Smooth muscle cell (in vitro differentiated cells): ENCODE measurements around the gene CHD9. TPM values are rescaled to one million over a fixed set of nuclear protein-coding genes. Genes with fewer than 3 reads are reported as not detected.

Experiments
- DNase-seq: peaks from one replicate; lab custom pipeline; 2025; ENCODE audit not compliant: unreplicated experiment; lab: John Stamatoyannopoulos, UW
- H2AFZ ChIP-seq: fragments of 200-600 bp; sonication (generic); 2 replicates; pipeline ENCODE4 v1.6.0; 2016; ENCODE audit warnings: antibody characterized with exemption, low read depth, mild to moderate bottlenecking
- H3F3A ChIP-seq: fragments of 200-600 bp; sonication (generic); 2 replicates; pipeline ENCODE4 v1.6.0; 2017; ENCODE audit warnings: antibody characterized with exemption, low read depth
- H3K27ac ChIP-seq: fragments of 200-600 bp; sonication (generic); 2 replicates; pipeline ENCODE4 v1.5.1; 2016; ENCODE audit warnings: low read depth, mild to moderate bottlenecking
- H3K27me3 ChIP-seq: fragments of 200-600 bp; sonication (generic); 2 replicates; pipeline ENCODE4 v1.6.1; 2016; ENCODE audit warnings: low read depth, mild to moderate bottlenecking
- H3K36me3 ChIP-seq: fragments of 200-600 bp; sonication (generic); 2 replicates; pipeline ENCODE4 v1.5.1; 2016; ENCODE audit warnings: low read depth
- H3K4me1 ChIP-seq: fragments of 200-600 bp; sonication (generic); 2 replicates; pipeline ENCODE4 v1.5.1; 2016; ENCODE audit warnings: low read depth
- H3K4me2 ChIP-seq: fragments of 200-600 bp; sonication (generic); 2 replicates; pipeline ENCODE4 v1.6.0; 2016; ENCODE audit warnings: mild to moderate bottlenecking
- H3K4me3 ChIP-seq: fragments of 200-600 bp; sonication (generic); 2 replicates; pipeline ENCODE4 v1.5.1; 2016; ENCODE audit warnings: mild to moderate bottlenecking
- H3K79me2 ChIP-seq: fragments of 200-600 bp; sonication (generic); 2 replicates; pipeline ENCODE4 v1.6.0; 2016; ENCODE audit warnings: low read depth, mild to moderate bottlenecking
- H3K9ac ChIP-seq: fragments of 200-600 bp; sonication (generic); 2 replicates; pipeline ENCODE4 v1.6.0; 2016; ENCODE audit warnings: low read depth
- H3K9me3 ChIP-seq: fragments of 200-600 bp; sonication (generic); replicated peaks from 2 replicates; pipeline ENCODE4 v1.5.1; 2016; ENCODE audit warnings: low read depth
- H4K20me1 ChIP-seq: fragments of 200-600 bp; sonication (generic); 2 replicates; pipeline ENCODE4 v1.6.0; 2016; ENCODE audit warnings: low read depth
- CTCF ChIP-seq: fragments of 200-600 bp; sonication (generic); IDR thresholded peaks from 2 replicates; pipeline ENCODE4 v1.5.1; 2017; ENCODE audit warnings: borderline replicate concordance, mild to moderate bottlenecking, antibody characterized with exemption; ENCODE audit not compliant: insufficient read depth, poor library complexity, severe bottlenecking
- WGBS: methylation state at CpG from one replicate; pipeline ENCODE4 v1.1.7; 2016; ENCODE audit warnings: low lambda C conversion rate; 5-methylcytosine and 5-hydroxymethylcytosine counted together
- polyA plus RNA-seq: library from polyadenylated mRNA; unstranded; fragments of >200 nt; fragmentation: Nextera tagmentation; extraction: Ambion mirVana; gene quantifications from 2 replicates; pipeline ENCODE4 v1.2.1, GENCODE V29; 2016
- total RNA-seq: library from RNA; depleted of rRNA; stranded (reverse); fragments of >200 nt; gene quantifications from 2 replicates; pipeline ENCODE4 v1.2.3, GENCODE V29; 2014

The CHD9 gene
- total and polyA plus RNA-seq, 2 experiments from 2014 or later, result 43.7 to 117 TPM

- H3K36me3 ChIP-seq, result peaks cover 32% of the 10 kb centered on the region
- no peak overlapping the region for H3K9ac ChIP-seq
- no peak overlapping the region for H2AFZ ChIP-seq
- H3K27ac ChIP-seq, result no peak overlapping the region
- H3K9me3 ChIP-seq, result no peaks in the 10 kb centered on the region
- no peaks in the 10 kb centered on the region for H3K79me2 ChIP-seq
- H3F3A ChIP-seq, result no peaks in the 10 kb centered on the region
- no peak overlapping the region for H3K4me3 ChIP-seq
- H4K20me1 ChIP-seq, result no peaks in the 10 kb centered on the region
- TF ChIP-seq CTCF, result no peak
- no peak overlapping the region for H3K4me2 ChIP-seq
- DNase-seq, result no peak
- no peaks in the 10 kb centered on the region for H3K4me1 ChIP-seq
- 95% methylated on average over 2 of the region's 2 CpGs for WGBS
- H3K27me3 ChIP-seq, result no peaks in the 10 kb centered on the region
These were observed 230.4 kb downstream of the CHD9 start for GRCh38 chr16:53285236-53285635.

DNA sequence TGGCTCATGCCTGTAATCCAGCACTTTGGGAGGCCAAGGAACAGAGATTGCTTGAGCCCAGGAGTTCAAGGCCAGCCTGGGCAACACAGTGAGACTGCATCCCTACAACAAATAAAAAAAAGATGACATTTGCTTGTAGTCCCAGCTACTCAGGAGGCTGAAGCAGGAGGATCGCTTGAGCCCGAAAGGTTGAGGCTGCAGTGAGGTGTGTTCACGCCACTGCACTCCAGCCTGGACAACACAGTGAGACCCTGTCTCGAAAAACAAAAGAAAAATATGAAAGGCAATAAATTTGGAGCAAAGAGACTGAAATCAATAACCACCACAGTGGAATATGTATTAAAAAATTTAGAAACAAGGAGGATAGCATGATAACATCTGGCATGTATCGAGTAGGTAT is 235.7 kb downstream of the CHD9 start:
- Histone ChIP-seq H3K4me3 (no peak overlapping the region), H2AFZ (no peak overlapping the region), H3K27me3 (no peaks in the 10 kb centered on the region), H3K4me2 (no peak overlapping the region), H4K20me1 (no peaks in the 10 kb centered on the region), H3K9ac (no peak overlapping the region), H3K9me3 (no peaks in the 10 kb centered on the region), H3K27ac (no peak overlapping the region), H3K79me2 (no peaks in the 10 kb centered on the region), H3K36me3 (peaks cover 57% of the 10 kb centered on the region), H3F3A (no peaks in the 10 kb centered on the region), H3K4me1 (no peaks in the 10 kb centered on the region)
- 98% methylated on average over 5 of the region's 5 CpGs for WGBS
- TF ChIP-seq CTCF, result no peak
- DNase-seq, result no peak

GRCh38 chr16:53291757-53292392 is 237.1 kb downstream of the CHD9 start:
- no peak for DNase-seq
- H3K27ac ChIP-seq, result peak overlapping the region; percentile 2

More at GRCh38 chr16:53291757-53292392, 237.1 kb downstream of the CHD9 start:
- Histone ChIP-seq H3K27me3 (no peaks in the 10 kb centered on the region), H3K9ac (no peak overlapping the region), H3K9me3 (no peaks in the 10 kb centered on the region), H2AFZ (no peak overlapping the region), H4K20me1 (no peaks in the 10 kb centered on the region), H3K36me3 (peaks cover 49% of the 10 kb centered on the region), H3K4me3 (no peak overlapping the region), H3F3A (no peaks in the 10 kb centered on the region), H3K4me2 (no peak overlapping the region), H3K4me1 (no peaks in the 10 kb centered on the region), H3K79me2 (no peaks in the 10 kb centered on the region)
- no peak for TF ChIP-seq CTCF
- 94% methylated on average over 2 of the region's 2 CpGs for WGBS
